Gastrocnemius medialis (tissue), 4 donors: Measurements from ENCODE around the gene DNAH2.

ENCODE experiments used
- POLR2A ChIP-seq, 2 donors: fragments of 450-650 bp; IDR thresholded peaks; one replicate each; pipeline ENCODE4 v1.6.1; 2017; ENCODE audit warnings: antibody characterized with exemption in 2 of 2, mild to moderate bottlenecking in 2 of 2, moderate library complexity in 2 of 2
- TF ChIP-seq, protein P1 (sequence below), 5 experiments: fragments of 450-650 bp in 3 of 5; fragments of 200-600 bp in 2 of 5; sonication (generic) in 2 of 5; IDR thresholded peaks in 4 of 5; conservative IDR thresholded peaks in 1 of 5; 1 replicate in 4 of 5; 2 replicates in 1 of 5; pipeline ENCODE4 v1.5.1; 2016 to 2019; ENCODE audit warnings: antibody characterized with exemption in 5 of 5, mild to moderate bottlenecking in 3 of 5, moderate library complexity in 3 of 5

GRCh38 chr17:7840441-7840840, 122.9 kb downstream of the DNAH2 start:
- TF ChIP-seq, protein P1, sequence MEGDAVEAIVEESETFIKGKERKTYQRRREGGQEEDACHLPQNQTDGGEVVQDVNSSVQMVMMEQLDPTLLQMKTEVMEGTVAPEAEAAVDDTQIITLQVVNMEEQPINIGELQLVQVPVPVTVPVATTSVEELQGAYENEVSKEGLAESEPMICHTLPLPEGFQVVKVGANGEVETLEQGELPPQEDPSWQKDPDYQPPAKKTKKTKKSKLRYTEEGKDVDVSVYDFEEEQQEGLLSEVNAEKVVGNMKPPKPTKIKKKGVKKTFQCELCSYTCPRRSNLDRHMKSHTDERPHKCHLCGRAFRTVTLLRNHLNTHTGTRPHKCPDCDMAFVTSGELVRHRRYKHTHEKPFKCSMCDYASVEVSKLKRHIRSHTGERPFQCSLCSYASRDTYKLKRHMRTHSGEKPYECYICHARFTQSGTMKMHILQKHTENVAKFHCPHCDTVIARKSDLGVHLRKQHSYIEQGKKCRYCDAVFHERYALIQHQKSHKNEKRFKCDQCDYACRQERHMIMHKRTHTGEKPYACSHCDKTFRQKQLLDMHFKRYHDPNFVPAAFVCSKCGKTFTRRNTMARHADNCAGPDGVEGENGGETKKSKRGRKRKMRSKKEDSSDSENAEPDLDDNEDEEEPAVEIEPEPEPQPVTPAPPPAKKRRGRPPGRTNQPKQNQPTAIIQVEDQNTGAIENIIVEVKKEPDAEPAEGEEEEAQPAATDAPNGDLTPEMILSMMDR (IDR thresholded peaks at IDR 0.05 in 4 of 5, conservative IDR thresholded peaks at IDR 0.05 in 1 of 5) = no peak
- TF ChIP-seq POLR2A (IDR thresholded peaks at IDR 0.05) = no peak
